GM12878 (cell line): ENCODE data around the gene MTMR6. TPM values are rescaled to one million over a fixed set of nuclear protein-coding genes. Genes with fewer than 3 reads are reported as not detected.

ENCODE experiments used
- CHD1 ChIP-seq: IDR thresholded peaks from 2 replicates; pipeline ENCODE4 v1.6.1; 2012; ENCODE audit warnings: low read depth, low read length, improper control_type of control experiment
- CREB1 ChIP-seq: IDR thresholded peaks from 2 replicates; pipeline ENCODE4 v1.6.1; 2012; ENCODE audit warnings: low read depth, mild to moderate bottlenecking, inconsistent platforms
- POU2F2 ChIP-seq: IDR thresholded peaks from 3 replicates; pipeline ENCODE4 v1.6.1; 2011; ENCODE audit warnings: low read depth, mild to moderate bottlenecking, low read length, borderline replicate concordance
- RAD21 ChIP-seq: IDR thresholded peaks from 2 replicates; pipeline ENCODE4 v1.6.1; 2011; ENCODE audit warnings: mild to moderate bottlenecking, low read depth, low read length, moderate library complexity; ENCODE audit not compliant: insufficient read depth
- SIN3A ChIP-seq: IDR thresholded peaks from 2 replicates; pipeline ENCODE4 v1.6.1; 2012; ENCODE audit warnings: low read depth, low read length, improper control_type of control experiment
- STAT1 ChIP-seq: fragments of 450-650 bp; conservative IDR thresholded peaks from 2 replicates; pipeline ENCODE4 v1.6.1; 2014; ENCODE audit warnings: antibody characterized with exemption, mild to moderate bottlenecking
- ZBTB11 ChIP-seq: fragments of 450-650 bp; formaldehyde crosslinking; IDR thresholded peaks from 2 replicates; pipeline ENCODE4 v1.5.0; 2022; ENCODE audit warnings: mild to moderate bottlenecking, missing genetic modification characterization
- ZBTB4 ChIP-seq: fragments of 450-650 bp; formaldehyde crosslinking; IDR thresholded peaks from 2 replicates; pipeline ENCODE4 v1.4.0; 2022; ENCODE audit warnings: mild to moderate bottlenecking, moderate library complexity
- ZNF592 ChIP-seq: fragments of 450-650 bp; IDR thresholded peaks from 2 replicates; pipeline ENCODE4 v1.6.1; 2017; ENCODE audit warnings: mild to moderate bottlenecking, moderate library complexity
- ZNF687 ChIP-seq: fragments of 450-650 bp; IDR thresholded peaks from 2 replicates; pipeline ENCODE4 v1.6.1; 2017; ENCODE audit warnings: mild to moderate bottlenecking, moderate library complexity
- polyA plus RNA-seq, 11 experiments: library from polyadenylated mRNA; depleted of rRNA in 4 of 11; unstranded in 6 of 11; stranded (reverse) in 5 of 11; fragments of >200 nt; fragmentation: Nextera tagmentation in 4 of 11; fragmentation: Illumina TruSeq in 1 of 11; extraction: Ambion mirVana in 4 of 11; extraction: Trizol in 1 of 11; gene quantifications; 1 replicate in 1 of 11; 2 replicates in 10 of 11; pipeline versions ENCODE4 v1.2.1 to v1.2.3, GENCODE V29; 2011 to 2016; ENCODE audit warnings: inconsistent platforms in 2 of 11, missing spikeins in 2 of 11, low read depth in 1 of 11
- total RNA-seq, 4 experiments: library from RNA; depleted of rRNA in 3 of 4; stranded (reverse); fragments of >200 nt in 3 of 4; fragmentation: Illumina TruSeq in 1 of 4; extraction: Trizol in 1 of 4; gene quantifications; 2 replicates each; pipeline versions ENCODE4 v1.2.1 to v1.2.3, GENCODE V29; 2013 to 2021

MTMR6 gene
- total and polyA plus RNA-seq, 10 of the 15 experiments (the other 5 are each of a cell fraction or from before 2014, with no cell fraction given) = 9.8 to 24.2 (median 16.0) TPM

GRCh38 chr13:25286969-25287961 is at the start of gene MTMR6 (continued):
- TF ChIP-seq ZBTB4 (CRISPR knock-in tag) (no peak), STAT1 (peak; percentile 17; the same call in 1 of the 2 replicates), POU2F2 (0 out of 3 replicates have a peak, but pooled peaks have one; percentile 37), ZNF592 (peak; percentile 57; the same call in 1 of the 2 replicates), RAD21 (peak; percentile 52), ZBTB11 (CRISPR knock-in tag) (no peak), CREB1 (peak; percentile 51; the same call in 1 of the 2 replicates), SIN3A (peak; percentile 65; the same call in 1 of the 2 replicates), ZNF687 (no peak), CHD1 (0 out of 2 replicates have a peak, but pooled peaks have one; percentile 51)
